Fibroblast of lung (primary cell): ENCODE data around the gene MACROD2. TPM values are rescaled to one million over a fixed set of nuclear protein-coding genes. Genes with fewer than 3 reads are reported as not detected.

Experiments
- DNase-seq, 2 donors: peaks; one replicate each; pipeline versions ENCODE4 v3.0.0 to v3.0.0-alpha.2; 2010; ENCODE audit warnings: low read depth in 2 of 2
- H2AFZ ChIP-seq: 2 replicates; pipeline ENCODE4 v1.5.1; 2012; ENCODE audit warnings: low read length, control low read depth, inconsistent platforms
- H3K27ac ChIP-seq: 2 replicates; pipeline ENCODE4 v1.5.1; 2011; ENCODE audit warnings: low read length, control low read depth; ENCODE audit not compliant: insufficient read depth
- H3K27me3 ChIP-seq: 2 replicates; pipeline ENCODE4 v1.5.1; 2011; ENCODE audit warnings: mild to moderate bottlenecking, low read length; ENCODE audit not compliant: control insufficient read depth, insufficient read depth
- H3K36me3 ChIP-seq: 2 replicates; pipeline ENCODE4 v1.5.1; 2011; ENCODE audit warnings: low read length; ENCODE audit not compliant: control insufficient read depth, insufficient read depth
- H3K4me1 ChIP-seq: 2 replicates; pipeline ENCODE4 v1.5.1; 2011; ENCODE audit warnings: low read length; ENCODE audit not compliant: control insufficient read depth, insufficient read depth; ENCODE audit errors: extremely low read depth
- H3K4me2 ChIP-seq: 2 replicates; pipeline ENCODE4 v1.5.1; 2011; ENCODE audit warnings: low read length, control low read depth; ENCODE audit not compliant: insufficient read depth; ENCODE audit errors: extremely low read depth
- H3K4me3 ChIP-seq, 4 experiments: fragments of 200-600 bp in 1 of 4; sonication (generic) in 1 of 4; replicated peaks in 1 of 4; 2 replicates each; pipeline ENCODE4 v1.5.1; 2011 to 2016; ENCODE audit warnings: low read length in 4 of 4, low read depth in 3 of 4, mild to moderate bottlenecking in 3 of 4, control low read depth in 2 of 4, inconsistent platforms in 1 of 4, mixed read lengths in 1 of 4; ENCODE audit not compliant: insufficient read depth in 1 of 4; ENCODE audit errors: control extremely low read depth in 1 of 4
- H3K79me2 ChIP-seq: 2 replicates; pipeline ENCODE4 v1.5.1; 2012; ENCODE audit warnings: mild to moderate bottlenecking, low read length, inconsistent platforms; ENCODE audit not compliant: control insufficient read depth, insufficient read depth
- H3K9ac ChIP-seq: 2 replicates; pipeline ENCODE4 v1.5.1; 2011; ENCODE audit warnings: mild to moderate bottlenecking, low read length, control low read depth; ENCODE audit not compliant: insufficient read depth
- H3K9me3 ChIP-seq: 2 replicates; pipeline ENCODE4 v1.5.1; 2012; ENCODE audit warnings: low read depth, low read length; ENCODE audit not compliant: control insufficient read depth, insufficient read depth
- H4K20me1 ChIP-seq: 2 replicates; pipeline ENCODE4 v1.5.1; 2011; ENCODE audit warnings: low read length; ENCODE audit not compliant: control insufficient read depth, insufficient read depth; ENCODE audit errors: extremely low read depth
- CTCF ChIP-seq, 2 donors: IDR thresholded peaks in 1 of 2; conservative IDR thresholded peaks in 1 of 2; 1 replicate in 1 of 2; 2 replicates in 1 of 2; pipeline ENCODE4 v1.5.1; 2011 to 2012; ENCODE audit warnings: low read length in 2 of 2, control low read depth in 1 of 2, inconsistent platforms in 1 of 2, low read depth in 1 of 2, mild to moderate bottlenecking in 1 of 2
- EZH2 ChIP-seq: IDR thresholded peaks from 2 replicates; pipeline ENCODE4 v1.5.1; 2012; ENCODE audit warnings: low read length, control low read depth, mild to moderate bottlenecking; ENCODE audit errors: missing control alignments
- polyA plus RNA-seq, 2 donors: library from polyadenylated mRNA; depleted of rRNA in 1 of 2; stranded (reverse) in 1 of 2; unstranded in 1 of 2; fragments of >200 nt; gene quantifications; 2 replicates each; pipeline ENCODE4 v1.2.1, GENCODE V29; 2011 to 2012; ENCODE audit warnings: missing spikeins in 1 of 2
- total RNA-seq: library from RNA; depleted of rRNA; stranded (reverse); fragments of >200 nt; gene quantifications from 2 replicates; pipeline ENCODE4 v1.2.1, GENCODE V29; 2014

Gene MACROD2
- total and polyA plus RNA-seq, 2 donors (not counting 1 experiment from before 2014, with no cell fraction given): 0.54 to 1.7 TPM

GRCh38 chr20:14828459-14828858, 833.1 kb downstream of the MACROD2 start:
- H3K4me2 ChIP-seq: no peak overlapping the region
- no peaks in the 10 kb centered on the region for H3K79me2 ChIP-seq
- no peak overlapping the region for H3K9ac ChIP-seq
- no peaks in the 10 kb centered on the region for H3K9me3 ChIP-seq
- DNase-seq: no peak
- no peak overlapping the region for H3K27ac ChIP-seq
- H3K4me3 ChIP-seq: no peak overlapping the region
- no peaks in the 10 kb centered on the region for H3K27me3 ChIP-seq
- H2AFZ ChIP-seq: no peak overlapping the region
- TF ChIP-seq EZH2: no peak
- no peak for TF ChIP-seq CTCF (conservative IDR thresholded peaks at IDR 0.05 in 1 of 2, IDR thresholded peaks at IDR 0.05 in 1 of 2; ENCODE audit: low read depth in 1 of 2, low read length in 2 of 2)
- H3K36me3 ChIP-seq: no peaks in the 10 kb centered on the region
- no peaks in the 10 kb centered on the region for H3K4me1 ChIP-seq
- no peaks in the 10 kb centered on the region for H4K20me1 ChIP-seq

- Histone ChIP-seq H3K27me3 (no peaks in the 10 kb centered on the region), H4K20me1 (no peaks in the 10 kb centered on the region), H3K4me3 (no peak overlapping the region), H2AFZ (no peak overlapping the region), H3K4me1 (no peaks in the 10 kb centered on the region), H3K9me3 (no peaks in the 10 kb centered on the region), H3K4me2 (no peak overlapping the region), H3K27ac (no peak overlapping the region), H3K36me3 (no peaks in the 10 kb centered on the region), H3K79me2 (no peaks in the 10 kb centered on the region), H3K9ac (no peak overlapping the region)
- TF ChIP-seq CTCF (conservative IDR thresholded peaks at IDR 0.05 in 1 of 2, IDR thresholded peaks at IDR 0.05 in 1 of 2; ENCODE audit: low read depth in 1 of 2, low read length in 2 of 2) (no peak), EZH2 (no peak)
- no peak for DNase-seq
Observed at GRCh38 chr20:14829906-14830305, 834.6 kb downstream of the MACROD2 start.

- no peak for DNase-seq
- no peak overlapping the region for H2AFZ ChIP-seq
- no peaks in the 10 kb centered on the region for H3K4me1 ChIP-seq
- H3K4me2 ChIP-seq: no peak overlapping the region
- H3K27ac ChIP-seq: no peak overlapping the region
- no peaks in the 10 kb centered on the region for H4K20me1 ChIP-seq
- H3K9me3 ChIP-seq: no peaks in the 10 kb centered on the region
- no peak overlapping the region for H3K9ac ChIP-seq
- H3K4me3 ChIP-seq: no peak overlapping the region
- TF ChIP-seq CTCF (conservative IDR thresholded peaks at IDR 0.05 in 1 of 2, IDR thresholded peaks at IDR 0.05 in 1 of 2; ENCODE audit: low read depth in 1 of 2, low read length in 2 of 2) (no peak), EZH2 (no peak)
- no peaks in the 10 kb centered on the region for H3K27me3 ChIP-seq
- no peaks in the 10 kb centered on the region for H3K79me2 ChIP-seq
- no peaks in the 10 kb centered on the region for H3K36me3 ChIP-seq
Observed at GRCh38 chr20:14830466-14830865, 835.1 kb downstream of the MACROD2 start.
